ENCODE results near the gene SRGAP1. TPM values are rescaled to one million over a fixed set of nuclear protein-coding genes. Genes with fewer than 3 reads are reported as not detected.

The SRGAP1 gene
- total and polyA plus RNA-seq, 9 of the 15 experiments (the other 6 are each of a cell fraction or from before 2014, with no cell fraction given), result 0.01 to 0.13 (median 0.04) TPM; not detected in 3

- H2AFZ ChIP-seq (ENCODE audit: low read depth, low read length), result no peak overlapping the region
- no peaks in the 10 kb centered on the region for H3K9me3 ChIP-seq (replicated peaks; ENCODE audit: control insufficient read depth, insufficient read depth, low read depth, low read length)
- H3K9me1 ChIP-seq (ENCODE audit: control insufficient read depth, insufficient read depth, low read length), result no peaks in the 10 kb centered on the region
- in situ Hi-C loops (cut with MboI) (no loop called here), intact Hi-C loops (cut with micrococcal nuclease) (no loop called here)
- TF ChIP-seq ZNF239 (CRISPR knock-in tag; IDR thresholded peaks at IDR 0.05), result no peak
- TF ChIP-seq ZNF140 (CRISPR knock-in tag; IDR thresholded peaks at IDR 0.05), result no peak
- no peak for TF ChIP-seq ZNF764 (CRISPR knock-in tag; IDR thresholded peaks at IDR 0.05; ENCODE audit: low read depth)
- TF ChIP-seq MBD1 (CRISPR knock-in tag; IDR thresholded peaks at IDR 0.05), result no peak
- 0 out of 2 replicates have a peak, but pooled peaks have one; percentile 11 for TF ChIP-seq ZNF316 (IDR thresholded peaks at IDR 0.05)
- TF ChIP-seq, protein P1, sequence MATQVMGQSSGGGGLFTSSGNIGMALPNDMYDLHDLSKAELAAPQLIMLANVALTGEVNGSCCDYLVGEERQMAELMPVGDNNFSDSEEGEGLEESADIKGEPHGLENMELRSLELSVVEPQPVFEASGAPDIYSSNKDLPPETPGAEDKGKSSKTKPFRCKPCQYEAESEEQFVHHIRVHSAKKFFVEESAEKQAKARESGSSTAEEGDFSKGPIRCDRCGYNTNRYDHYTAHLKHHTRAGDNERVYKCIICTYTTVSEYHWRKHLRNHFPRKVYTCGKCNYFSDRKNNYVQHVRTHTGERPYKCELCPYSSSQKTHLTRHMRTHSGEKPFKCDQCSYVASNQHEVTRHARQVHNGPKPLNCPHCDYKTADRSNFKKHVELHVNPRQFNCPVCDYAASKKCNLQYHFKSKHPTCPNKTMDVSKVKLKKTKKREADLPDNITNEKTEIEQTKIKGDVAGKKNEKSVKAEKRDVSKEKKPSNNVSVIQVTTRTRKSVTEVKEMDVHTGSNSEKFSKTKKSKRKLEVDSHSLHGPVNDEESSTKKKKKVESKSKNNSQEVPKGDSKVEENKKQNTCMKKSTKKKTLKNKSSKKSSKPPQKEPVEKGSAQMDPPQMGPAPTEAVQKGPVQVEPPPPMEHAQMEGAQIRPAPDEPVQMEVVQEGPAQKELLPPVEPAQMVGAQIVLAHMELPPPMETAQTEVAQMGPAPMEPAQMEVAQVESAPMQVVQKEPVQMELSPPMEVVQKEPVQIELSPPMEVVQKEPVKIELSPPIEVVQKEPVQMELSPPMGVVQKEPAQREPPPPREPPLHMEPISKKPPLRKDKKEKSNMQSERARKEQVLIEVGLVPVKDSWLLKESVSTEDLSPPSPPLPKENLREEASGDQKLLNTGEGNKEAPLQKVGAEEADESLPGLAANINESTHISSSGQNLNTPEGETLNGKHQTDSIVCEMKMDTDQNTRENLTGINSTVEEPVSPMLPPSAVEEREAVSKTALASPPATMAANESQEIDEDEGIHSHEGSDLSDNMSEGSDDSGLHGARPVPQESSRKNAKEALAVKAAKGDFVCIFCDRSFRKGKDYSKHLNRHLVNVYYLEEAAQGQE (IDR thresholded peaks at IDR 0.05; ENCODE audit: borderline replicate concordance), result no peak
- TF ChIP-seq, protein P1 (CRISPR knock-in tag; IDR thresholded peaks at IDR 0.05; ENCODE audit: low read depth), result no peak
- no peak for TF ChIP-seq MED1 (CRISPR knock-in tag; IDR thresholded peaks at IDR 0.05; ENCODE audit: borderline replicate concordance)
- no peaks in the 10 kb centered on the region for H3K36me3 ChIP-seq (ENCODE audit: control insufficient read depth, insufficient read depth, low read length)
- no peak overlapping the region for H3K9ac ChIP-seq (ENCODE audit: insufficient read depth in 1 of 2, low read depth in 2 of 2, low read length in 2 of 2)
- ATAC-seq (no peak), DNase-seq (ENCODE audit: extremely low read depth in 1 of 4, low spot score in 3 of 4) (no peak), FAIRE-seq (no peak)
- POLR2A ChIA-PET, result no interaction called here
- WGBS (ENCODE audit: insufficient coverage, low coverage, missing lambda C conversion rate), result 2% methylated on average over 3 of the region's 3 CpGs
- BruUV-seq (replicated peaks), result no TSS peak
- no peaks in the 10 kb centered on the region for H3K27me3 ChIP-seq (ENCODE audit: control insufficient read depth in 2 of 2, insufficient read depth in 2 of 2, low read length in 2 of 2)
- CTCF ChIA-PET (ENCODE audit: low intra/inter-chr PET ratio), result no interaction called here
- no peak overlapping the region for H3K27ac ChIP-seq (ENCODE audit: extremely low read depth, low read depth, low read length)
- no peak overlapping the region for H3K4me3 ChIP-seq
- no peaks in the 10 kb centered on the region for H4K20me1 ChIP-seq (replicated peaks; ENCODE audit: control insufficient read depth, insufficient read depth, low read length)
- H3K4me2 ChIP-seq (ENCODE audit: insufficient read depth, low read length), result no peak overlapping the region
- H3K79me2 ChIP-seq (ENCODE audit: control insufficient read depth, insufficient read depth, low read length), result no peaks in the 10 kb centered on the region
- H3K4me1 ChIP-seq (replicated peaks in 1 of 2; ENCODE audit: control insufficient read depth in 2 of 2, insufficient read depth in 2 of 2, low read length in 2 of 2), result no peaks in the 10 kb centered on the region
These were observed 73.0 kb downstream of the SRGAP1 start for GRCh38 chr12:63917477-63917862.

Data from K562 (cell line).